Body of pancreas (tissue), 4 donors: Measurements from ENCODE around the gene OXCT1.
"Not testable (repeated sequence)": the region's sequence is repeated elsewhere in the genome, so short reads cannot be mapped to it uniquely, and the experiment has no call there.

ENCODE experiments used
- POLR2A ChIP-seq, 3 donors: fragments of 450-650 bp; IDR thresholded peaks; one replicate each; pipeline ENCODE4 v1.6.1; 2016; ENCODE audit warnings: antibody characterized with exemption in 3 of 3, mild to moderate bottlenecking in 2 of 3
- TF ChIP-seq, protein P1 (sequence below), 7 experiments: fragments of 450-650 bp in 4 of 7; fragments of 200-600 bp in 3 of 7; sonication (generic) in 3 of 7; IDR thresholded peaks; one replicate each; pipeline ENCODE4 v1.5.1; 2016 to 2019; ENCODE audit warnings: antibody characterized with exemption in 7 of 7

DNA sequence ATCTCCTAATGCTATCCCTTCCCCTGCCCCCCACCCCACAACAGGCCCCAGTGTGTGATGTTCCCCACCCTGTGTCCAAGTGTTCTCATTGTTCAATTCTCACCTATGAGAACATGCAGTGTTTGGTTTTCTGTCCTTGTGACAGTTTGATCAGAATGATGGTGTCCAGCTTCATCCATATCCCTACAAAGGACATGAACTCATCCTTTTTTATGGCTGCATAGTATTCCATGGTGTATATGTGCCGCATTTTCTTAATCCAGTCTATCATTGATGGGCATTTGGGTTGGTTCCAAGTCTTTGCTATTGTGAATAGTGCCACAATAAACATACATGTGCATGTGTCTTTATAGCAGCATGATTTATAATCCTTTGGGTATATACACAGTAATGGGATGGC lies 127.6 kb downstream of the OXCT1 start:
- TF ChIP-seq POLR2A (IDR thresholded peaks at IDR 0.05), result not testable (repeated sequence)
- TF ChIP-seq, protein P1, sequence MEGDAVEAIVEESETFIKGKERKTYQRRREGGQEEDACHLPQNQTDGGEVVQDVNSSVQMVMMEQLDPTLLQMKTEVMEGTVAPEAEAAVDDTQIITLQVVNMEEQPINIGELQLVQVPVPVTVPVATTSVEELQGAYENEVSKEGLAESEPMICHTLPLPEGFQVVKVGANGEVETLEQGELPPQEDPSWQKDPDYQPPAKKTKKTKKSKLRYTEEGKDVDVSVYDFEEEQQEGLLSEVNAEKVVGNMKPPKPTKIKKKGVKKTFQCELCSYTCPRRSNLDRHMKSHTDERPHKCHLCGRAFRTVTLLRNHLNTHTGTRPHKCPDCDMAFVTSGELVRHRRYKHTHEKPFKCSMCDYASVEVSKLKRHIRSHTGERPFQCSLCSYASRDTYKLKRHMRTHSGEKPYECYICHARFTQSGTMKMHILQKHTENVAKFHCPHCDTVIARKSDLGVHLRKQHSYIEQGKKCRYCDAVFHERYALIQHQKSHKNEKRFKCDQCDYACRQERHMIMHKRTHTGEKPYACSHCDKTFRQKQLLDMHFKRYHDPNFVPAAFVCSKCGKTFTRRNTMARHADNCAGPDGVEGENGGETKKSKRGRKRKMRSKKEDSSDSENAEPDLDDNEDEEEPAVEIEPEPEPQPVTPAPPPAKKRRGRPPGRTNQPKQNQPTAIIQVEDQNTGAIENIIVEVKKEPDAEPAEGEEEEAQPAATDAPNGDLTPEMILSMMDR (IDR thresholded peaks at IDR 0.05), result not testable (repeated sequence)
